ENCODE results near the gene GABRA4.

Gene GABRA4

GRCh38 chr4:46958742-46959488, 34.5 kb downstream of the GABRA4 start:
- peaks cover 11% of the 10 kb centered on the region for H3K4me1 ChIP-seq
- H3K9me3 ChIP-seq: no peaks in the 10 kb centered on the region
- H3K27me3 ChIP-seq: no peaks in the 10 kb centered on the region
- H3K36me3 ChIP-seq: no peaks in the 10 kb centered on the region
- no peak for TF ChIP-seq CTCF (IDR thresholded peaks at IDR 0.05; ENCODE audit: low read depth, low read length)
- DNase-seq: no peak
- no peak overlapping the region for H3K4me3 ChIP-seq (ENCODE audit: low read depth, low read length)

GRCh38 chr4:46956451-46956850, 36.9 kb downstream of the GABRA4 start:
- TF ChIP-seq CTCF (IDR thresholded peaks at IDR 0.05; ENCODE audit: low read depth, low read length): no peak
- no peaks in the 10 kb centered on the region for H3K27me3 ChIP-seq
- H3K36me3 ChIP-seq: no peaks in the 10 kb centered on the region
- H3K9me3 ChIP-seq: no peaks in the 10 kb centered on the region
- H3K4me3 ChIP-seq (ENCODE audit: low read depth, low read length): no peak overlapping the region
- H3K4me1 ChIP-seq: no peaks in the 10 kb centered on the region; the same call in 1 of the 2 replicates
- no peak for DNase-seq

- Histone ChIP-seq H3K27me3 (no peaks in the 10 kb centered on the region), H3K36me3 (no peaks in the 10 kb centered on the region), H3K4me1 (no peaks in the 10 kb centered on the region; the same call in 1 of the 2 replicates), H3K4me3 (ENCODE audit: low read depth, low read length) (no peak overlapping the region), H3K9me3 (no peaks in the 10 kb centered on the region)
- no peak for TF ChIP-seq CTCF (IDR thresholded peaks at IDR 0.05; ENCODE audit: low read depth, low read length)
- no peak for DNase-seq
These were observed 37.8 kb downstream of the GABRA4 start for GRCh38 chr4:46955601-46956000.

GRCh38 chr4:46954643-46955042, 38.7 kb downstream of the GABRA4 start:
- Histone ChIP-seq H3K4me1 (no peaks in the 10 kb centered on the region; the same call in 1 of the 2 replicates), H3K27me3 (no peaks in the 10 kb centered on the region), H3K4me3 (ENCODE audit: low read depth, low read length) (no peak overlapping the region), H3K9me3 (no peaks in the 10 kb centered on the region), H3K36me3 (no peaks in the 10 kb centered on the region)
- TF ChIP-seq CTCF (IDR thresholded peaks at IDR 0.05; ENCODE audit: low read depth, low read length): no peak
- DNase-seq: no peak

GRCh38 chr4:46953564-46953963, 39.8 kb downstream of the GABRA4 start:
- Histone ChIP-seq H3K27me3 (no peaks in the 10 kb centered on the region), H3K36me3 (no peaks in the 10 kb centered on the region), H3K4me3 (ENCODE audit: low read depth, low read length) (no peak overlapping the region), H3K9me3 (no peaks in the 10 kb centered on the region), H3K4me1 (no peaks in the 10 kb centered on the region; the same call in 1 of the 2 replicates)
- no peak for DNase-seq
- TF ChIP-seq CTCF (IDR thresholded peaks at IDR 0.05; ENCODE audit: low read depth, low read length): no peak

- H3K4me1 ChIP-seq: peaks cover 7% of the 10 kb centered on the region
- H3K36me3 ChIP-seq: no peaks in the 10 kb centered on the region
- H3K4me3 ChIP-seq (ENCODE audit: low read depth, low read length): no peak overlapping the region
- no peak for TF ChIP-seq CTCF (IDR thresholded peaks at IDR 0.05; ENCODE audit: low read depth, low read length)
- DNase-seq: no peak
- no peaks in the 10 kb centered on the region for H3K9me3 ChIP-seq
- H3K27me3 ChIP-seq: no peaks in the 10 kb centered on the region
These were observed 40.9 kb downstream of the GABRA4 start for GRCh38 chr4:46952451-46952850.
